Stimulated activated CD8-positive, alpha-beta memory T cell treated with anti-CD3 and anti-CD28 coated beads, Interleukin-15, amount 100 ng/mL, for 24 hours (primary cell): ENCODE data around the gene VPS37C.
"Not testable (repeated sequence)": the region's sequence is repeated elsewhere in the genome, so short reads cannot be mapped to it uniquely, and the experiment has no call there.

ENCODE experiments used
- DNase-seq: peaks from one replicate; pipeline ENCODE4 v3.0.0-alpha.2; 2020; ENCODE audit warnings: low read depth

The VPS37C gene

GRCh38 chr11:61161190-61162091, at the start of gene VPS37C:
VPS37C (minus strand) TSS chr11:61161426; CDS start chr11:61138829, 22,597 bp downstream.
- peak; percentile 94 for DNase-seq

DNA sequence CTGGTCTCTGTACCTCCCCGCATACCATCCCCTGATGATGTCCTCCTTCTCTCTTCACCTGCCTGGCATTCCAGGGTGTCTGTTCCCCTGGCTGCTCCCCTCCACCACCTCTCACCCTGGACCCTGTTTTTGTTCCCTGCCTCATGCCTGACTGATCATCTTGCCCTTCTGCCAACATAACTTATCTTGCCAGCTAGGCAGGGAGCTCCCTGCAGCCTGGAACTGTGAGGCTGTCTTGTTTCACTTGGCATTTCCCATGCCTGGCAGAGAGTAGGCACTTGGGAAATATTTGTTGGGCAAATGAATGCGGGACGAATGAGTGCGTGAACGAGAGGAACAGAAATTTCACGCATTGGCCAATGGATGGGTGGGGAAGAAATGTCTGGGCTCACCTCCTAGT, 49.4 kb upstream of the VPS37C start:
- DNase-seq = not testable (repeated sequence)

DNA sequence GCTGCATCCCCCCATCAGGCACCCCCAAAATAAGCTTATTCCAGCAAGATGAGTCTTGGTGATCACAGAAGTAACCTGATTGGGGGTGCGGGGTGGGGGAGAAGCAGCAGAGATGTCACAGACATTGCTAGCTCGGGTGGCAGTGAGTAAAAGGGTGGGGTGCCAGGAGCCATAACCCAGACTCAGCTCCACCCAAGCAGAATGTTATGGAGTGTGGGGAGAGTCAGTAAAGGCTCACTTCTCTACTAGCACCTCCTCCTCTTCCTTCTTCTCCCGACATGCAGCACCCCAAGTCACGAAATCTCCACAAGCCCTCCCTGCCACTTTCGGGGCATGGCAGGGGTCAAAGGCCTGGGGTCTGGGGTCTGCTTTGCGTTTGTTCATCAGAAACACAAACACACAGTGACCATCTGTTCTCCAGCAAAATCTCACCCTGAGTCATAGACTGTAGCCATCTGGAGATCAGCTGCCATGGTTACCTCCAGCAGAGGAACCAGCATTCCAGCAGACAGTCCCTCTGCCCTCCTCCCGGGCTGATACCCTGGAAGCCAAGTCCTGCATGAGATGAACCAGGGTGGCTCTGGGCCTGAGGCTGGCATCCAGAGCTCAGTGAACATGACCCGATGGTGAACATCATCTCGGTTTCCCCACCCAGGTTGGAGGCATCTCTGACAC, 46.5 kb upstream of the VPS37C start:
- DNase-seq = not testable (repeated sequence)

DNA sequence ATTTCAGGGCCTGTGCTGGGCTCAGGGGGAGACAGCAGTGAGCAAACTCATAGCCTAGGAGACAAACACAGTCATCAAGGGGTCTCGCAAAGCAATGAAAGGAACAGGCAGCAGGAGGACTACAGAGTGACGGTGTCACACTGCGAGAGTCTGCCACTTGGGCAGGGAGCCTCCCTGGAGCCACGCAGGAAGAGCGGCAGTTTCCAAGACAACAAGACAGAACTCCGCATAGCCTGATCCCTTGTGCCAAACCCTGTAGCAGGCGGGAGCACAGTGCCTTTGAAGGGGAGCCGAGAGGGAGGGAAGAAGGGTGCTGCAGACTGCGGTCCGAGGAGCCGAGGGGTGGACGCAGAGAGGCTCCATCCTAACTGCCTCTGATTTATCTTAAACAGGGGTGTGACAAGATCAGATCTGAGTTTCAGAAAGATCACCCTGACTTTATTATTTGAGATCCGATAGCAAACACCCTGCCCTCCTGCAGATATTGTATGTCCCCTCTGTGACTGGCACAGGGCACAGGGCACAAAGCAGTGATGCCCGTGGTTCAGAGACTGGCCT, 43.4 kb upstream of the VPS37C start:
- DNase-seq = not testable (repeated sequence)

- not testable (repeated sequence) for DNase-seq
Measured at GRCh38 chr11:61203873-61204272, 42.6 kb upstream of the VPS37C start.

GRCh38 chr11:61202950-61203746, 41.9 kb upstream of the VPS37C start, which contains the start of gene PGA3:
PGA3 (plus strand) TSS chr11:61203515; CDS start chr11:61203565, 50 bp downstream.
- not testable (repeated sequence) for DNase-seq

DNA sequence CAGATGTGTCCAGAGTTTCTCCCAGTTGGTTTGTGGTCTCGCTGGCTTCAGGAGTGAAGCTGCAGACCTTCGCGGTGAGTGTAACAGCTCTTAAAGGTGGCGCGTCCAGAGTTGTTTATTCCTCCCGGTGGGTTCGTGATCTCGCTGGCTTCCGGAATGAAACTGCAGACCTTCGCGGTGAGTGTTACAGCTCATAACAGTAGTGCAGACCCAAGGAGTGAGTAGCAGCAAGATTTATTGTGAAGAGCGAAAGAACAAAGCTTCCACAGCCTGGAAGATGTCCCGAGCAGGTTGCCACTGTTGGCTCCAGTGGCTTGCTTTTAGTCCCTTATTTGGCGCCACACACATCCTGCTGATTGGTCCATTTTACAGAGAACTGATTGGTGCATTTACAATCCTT, 40.2 kb upstream of the VPS37C start:
- DNase-seq = no peak

- DNase-seq = no peak
Measured at GRCh38 chr11:61198948-61199523, 37.8 kb upstream of the VPS37C start.

- DNase-seq = no peak
Measured at GRCh38 chr11:61198361-61198760, 37.1 kb upstream of the VPS37C start.

- DNase-seq = no peak
Measured at GRCh38 chr11:61195719-61196118, 34.5 kb upstream of the VPS37C start.

DNA sequence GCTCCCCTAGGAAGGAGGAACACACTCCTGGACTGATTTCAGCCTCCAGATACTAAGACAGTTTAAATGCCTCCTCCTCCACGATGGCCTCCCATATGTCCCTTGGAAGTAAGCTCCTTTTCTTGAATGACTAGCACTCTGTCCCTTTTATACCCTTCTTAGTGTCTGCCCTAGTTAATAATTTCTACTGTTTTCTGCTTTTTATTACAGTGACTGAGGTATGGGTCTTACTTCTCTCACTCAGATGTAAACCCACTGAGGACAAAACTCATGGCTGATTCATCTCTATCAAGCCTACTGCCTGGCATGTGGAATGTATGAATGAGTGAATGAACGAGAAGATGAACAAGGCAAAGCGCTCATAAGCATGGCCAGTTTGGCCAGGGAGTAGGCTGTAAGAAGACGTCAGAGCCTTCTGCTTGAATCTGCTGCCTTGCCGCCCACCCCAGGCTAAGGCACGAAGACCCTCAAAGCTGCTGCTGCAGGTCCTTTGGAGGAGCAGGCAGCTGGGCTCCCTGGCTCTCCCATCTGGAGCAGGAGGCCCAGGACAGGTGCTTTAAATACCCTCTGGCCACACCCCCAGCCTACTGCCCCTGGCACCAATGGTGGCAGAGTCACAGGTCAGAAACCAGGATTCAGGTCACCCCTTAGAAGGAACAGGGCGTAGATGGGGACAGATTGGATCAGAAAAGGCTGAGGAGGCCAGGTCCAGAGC, 33.9 kb upstream of the VPS37C start:
- DNase-seq = no peak

DNA sequence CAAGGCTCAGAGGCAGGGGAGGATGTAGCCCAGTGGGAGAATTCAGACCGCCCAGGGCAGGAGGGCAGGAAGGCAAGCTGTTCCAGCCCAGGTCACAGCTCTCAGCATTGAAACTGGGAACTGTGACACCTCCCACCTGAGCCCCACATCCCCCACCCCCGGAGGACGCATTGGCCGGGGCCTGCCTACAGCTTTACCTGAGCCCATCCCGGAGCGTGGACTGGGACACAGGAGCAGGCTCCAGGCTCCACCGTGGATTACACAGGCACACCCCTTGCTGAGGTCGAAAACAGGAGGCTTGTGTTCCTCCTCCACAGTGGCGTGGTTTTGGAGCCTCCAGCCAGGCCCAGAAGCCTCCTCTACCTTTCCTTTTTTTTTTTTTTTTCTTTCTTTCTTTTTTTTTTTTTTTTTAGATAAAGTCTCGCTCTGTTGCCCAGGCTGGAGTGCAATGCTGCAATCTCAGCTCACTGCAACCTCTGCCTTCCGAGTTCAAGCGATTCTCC, 33.0 kb upstream of the VPS37C start:
- DNase-seq = no peak

GRCh38 chr11:61193596-61193995, 32.4 kb upstream of the VPS37C start:
- no peak for DNase-seq

DNA sequence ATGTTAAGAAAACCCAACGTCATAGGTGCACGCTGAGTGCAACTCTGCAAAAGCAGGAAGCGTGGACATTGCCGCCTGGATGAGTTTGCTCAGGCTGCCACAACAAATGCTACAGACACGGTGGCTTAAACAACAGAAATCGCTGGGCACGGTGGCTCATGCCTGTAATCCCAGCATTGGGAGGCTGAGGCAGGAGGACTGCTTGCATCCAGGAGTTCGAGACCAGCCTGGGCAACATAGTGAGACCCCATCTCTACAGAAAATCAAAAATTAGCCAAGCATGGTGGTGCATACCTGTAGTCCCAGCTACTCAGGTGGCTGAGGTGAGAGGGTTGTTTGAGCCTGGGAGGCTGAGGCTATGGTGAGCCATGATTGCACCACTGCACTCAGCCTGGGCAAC, 28.7 kb upstream of the VPS37C start:
- DNase-seq = no peak

DNA sequence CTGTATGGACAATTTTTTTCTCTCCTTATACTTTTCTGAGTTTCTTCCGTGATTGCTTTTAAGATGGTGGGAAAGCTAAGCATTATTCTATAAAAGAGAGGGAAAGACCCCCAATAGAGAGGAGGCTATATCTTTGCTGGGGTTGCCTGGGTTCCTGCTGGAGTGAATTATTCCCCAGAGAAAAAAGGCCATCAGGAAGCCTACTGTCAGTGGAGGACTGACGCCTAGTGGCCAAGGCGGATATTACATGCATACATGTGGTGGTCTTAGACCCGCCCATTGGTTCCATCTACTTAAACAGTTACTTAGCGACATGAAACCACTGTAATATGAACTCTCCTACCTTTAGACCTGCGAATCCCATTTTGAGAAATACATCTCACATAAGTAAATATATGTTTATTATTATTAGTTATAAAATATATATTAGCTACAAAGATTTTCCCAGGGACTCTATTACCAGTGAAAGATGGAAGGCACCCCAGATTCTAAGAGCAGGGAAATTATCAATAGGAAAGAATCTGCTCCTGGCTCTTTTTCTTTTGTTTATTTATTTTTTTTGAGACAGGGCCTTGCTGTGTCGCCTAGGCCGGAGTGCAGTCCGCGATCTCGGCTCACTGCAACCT, 26.4 kb upstream of the VPS37C start:
- DNase-seq = peak; percentile 57

GRCh38 chr11:61186504-61186903, 25.3 kb upstream of the VPS37C start:
- no peak for DNase-seq

DNA sequence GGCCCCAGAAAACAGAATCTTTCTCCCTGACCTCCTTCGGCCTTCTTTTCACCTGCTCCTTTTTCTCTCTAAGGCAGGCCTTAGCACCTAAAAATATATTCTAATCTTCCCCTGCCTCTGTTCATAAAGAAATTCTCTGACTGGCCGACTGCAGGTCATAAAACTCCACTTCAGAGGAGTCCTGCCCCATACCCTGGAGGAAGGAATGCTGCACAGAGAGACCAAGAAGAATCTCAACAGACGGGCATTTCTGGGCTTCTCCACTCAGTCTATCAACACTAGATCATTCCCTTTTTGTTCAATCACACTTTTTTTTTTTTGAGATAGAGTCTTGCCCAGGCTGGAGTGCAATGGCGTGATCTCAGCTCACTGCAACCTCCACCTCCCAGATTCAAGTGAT, 22.4 kb upstream of the VPS37C start:
- no peak for DNase-seq

GRCh38 chr11:61181489-61181888, 20.3 kb upstream of the VPS37C start:
- no peak for DNase-seq

DNA sequence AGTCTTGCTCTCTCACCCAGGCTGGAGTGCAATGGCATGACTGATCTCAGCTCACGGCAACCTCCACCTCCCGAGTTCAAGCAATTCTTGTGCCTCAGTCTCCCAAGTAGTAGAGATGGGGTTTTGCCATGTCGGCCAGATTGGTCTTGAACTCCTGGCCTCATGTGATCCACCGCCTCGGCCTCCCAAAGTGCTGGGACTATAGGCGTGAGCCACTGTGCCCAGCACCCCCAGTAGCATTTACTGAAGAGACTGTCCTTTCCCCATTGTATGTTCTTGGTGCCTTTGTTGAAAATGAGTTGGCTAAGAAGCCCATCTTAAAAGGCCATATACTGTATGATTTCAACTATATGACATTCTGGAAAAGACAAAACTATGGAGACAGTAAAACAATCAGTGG, 19.0 kb upstream of the VPS37C start:
- DNase-seq = not testable (repeated sequence)

DNA sequence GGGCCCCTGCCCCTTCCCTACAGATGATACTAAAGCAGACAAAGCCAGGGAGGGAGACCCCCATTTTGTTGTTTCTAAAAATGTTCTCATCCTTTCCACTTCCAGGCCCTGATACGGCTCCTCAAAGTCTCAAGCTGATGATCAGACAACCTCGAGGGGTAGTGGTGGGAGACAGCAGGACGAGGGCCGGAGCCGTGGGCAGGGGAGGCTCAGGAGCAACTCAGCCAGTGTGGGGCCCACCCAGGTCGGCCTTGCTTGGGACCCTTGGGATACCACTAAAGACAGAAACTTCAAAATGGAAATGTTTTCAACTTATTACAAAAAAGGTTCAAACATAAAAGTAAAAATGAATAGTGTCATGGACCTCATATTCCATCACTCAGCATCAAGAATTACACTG, 15.2 kb upstream of the VPS37C start:
- no peak for DNase-seq
